ENCODE measurements around the gene KIZ. TPM values are rescaled to one million over a fixed set of nuclear protein-coding genes. Genes with fewer than 3 reads are reported as not detected.

KIZ gene
- total RNA-seq, 1 donor from 2014 or later: 15.9 TPM

GRCh38 chr20:21133917-21134622 is 8.2 kb downstream of the KIZ start:
- intact Hi-C loops (cut with micrococcal nuclease): no loop called here

- intact Hi-C loops (cut with micrococcal nuclease): no loop called here
Measured at GRCh38 chr20:21134883-21135493, 9.1 kb downstream of the KIZ start.

GRCh38 chr20:21136015-21136732 is 10.3 kb downstream of the KIZ start:
- intact Hi-C loops (cut with micrococcal nuclease): no loop called here

DNA sequence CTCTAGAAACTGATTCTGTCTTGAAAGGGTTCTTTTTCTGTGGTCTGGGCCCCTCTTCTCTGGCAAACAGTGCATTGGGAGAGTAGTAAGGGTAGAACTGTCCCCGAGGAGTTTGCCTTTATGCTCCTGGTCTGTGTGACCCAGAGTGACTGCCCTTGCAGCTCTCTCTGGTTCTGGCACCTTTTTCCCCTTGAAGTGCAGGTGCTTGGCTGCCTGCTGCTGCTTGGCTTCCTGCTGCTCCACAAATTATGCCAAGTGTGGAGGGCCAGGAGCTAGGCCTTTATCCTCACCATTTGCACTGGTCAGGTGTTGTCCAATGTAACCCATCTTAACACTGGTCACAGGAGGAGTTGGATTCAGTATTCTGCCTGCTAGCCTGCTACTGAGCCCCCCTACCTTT is 11.2 kb downstream of the KIZ start:
- intact Hi-C loops (cut with micrococcal nuclease): no loop called here

DNA sequence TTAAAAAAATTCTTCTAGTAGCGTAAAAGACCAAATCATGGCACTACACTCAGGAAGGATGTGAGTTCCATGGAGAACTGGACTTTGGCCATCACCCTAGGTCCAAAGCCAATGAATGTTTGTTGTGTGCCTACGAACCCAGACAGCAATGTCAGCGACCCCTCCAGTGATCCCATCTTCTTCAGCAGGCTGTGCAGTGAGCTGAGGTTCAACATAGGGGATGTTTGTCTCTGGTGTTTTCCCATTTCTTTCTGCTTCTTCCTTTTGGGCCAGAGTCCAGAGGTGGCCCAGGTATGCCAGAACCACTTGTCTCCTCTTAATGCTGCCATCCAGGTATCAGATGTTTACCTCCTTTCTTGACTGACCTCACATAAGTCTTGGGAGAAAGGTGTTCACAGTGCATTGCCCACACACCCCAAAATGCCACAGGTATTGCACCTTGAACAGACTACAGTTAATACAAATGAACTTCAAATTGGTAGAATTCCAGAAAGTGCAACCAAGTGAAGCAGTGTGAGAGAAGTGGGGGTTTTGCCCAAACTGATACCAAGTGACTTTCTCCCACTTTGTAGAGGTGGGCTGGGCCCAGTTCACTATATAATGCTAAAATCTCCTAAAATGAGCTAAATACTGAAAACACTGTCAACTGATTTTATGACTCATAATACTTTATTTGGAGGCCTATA is 14.1 kb downstream of the KIZ start:
- intact Hi-C loops (cut with micrococcal nuclease): no loop called here

DNA sequence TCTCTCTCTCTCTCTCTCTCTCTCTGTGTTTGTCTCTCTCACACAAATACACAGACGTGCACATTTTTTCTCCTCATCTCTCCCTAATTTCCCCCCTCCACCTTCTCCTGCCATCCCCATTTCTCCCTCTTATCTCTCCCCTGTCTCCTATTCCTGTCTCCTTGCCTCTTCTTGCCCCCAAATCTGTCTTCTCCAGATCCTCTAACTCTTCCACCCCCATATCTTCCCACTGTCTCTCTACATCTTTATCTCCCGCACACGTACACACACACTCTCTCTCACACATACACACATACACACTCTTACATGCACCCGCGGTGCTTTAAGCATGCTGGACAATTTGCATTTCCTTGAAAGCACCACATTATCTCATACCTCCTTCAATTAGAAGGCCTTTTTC is 15.9 kb downstream of the KIZ start:
- intact Hi-C loops (cut with micrococcal nuclease): no loop called here

DNA sequence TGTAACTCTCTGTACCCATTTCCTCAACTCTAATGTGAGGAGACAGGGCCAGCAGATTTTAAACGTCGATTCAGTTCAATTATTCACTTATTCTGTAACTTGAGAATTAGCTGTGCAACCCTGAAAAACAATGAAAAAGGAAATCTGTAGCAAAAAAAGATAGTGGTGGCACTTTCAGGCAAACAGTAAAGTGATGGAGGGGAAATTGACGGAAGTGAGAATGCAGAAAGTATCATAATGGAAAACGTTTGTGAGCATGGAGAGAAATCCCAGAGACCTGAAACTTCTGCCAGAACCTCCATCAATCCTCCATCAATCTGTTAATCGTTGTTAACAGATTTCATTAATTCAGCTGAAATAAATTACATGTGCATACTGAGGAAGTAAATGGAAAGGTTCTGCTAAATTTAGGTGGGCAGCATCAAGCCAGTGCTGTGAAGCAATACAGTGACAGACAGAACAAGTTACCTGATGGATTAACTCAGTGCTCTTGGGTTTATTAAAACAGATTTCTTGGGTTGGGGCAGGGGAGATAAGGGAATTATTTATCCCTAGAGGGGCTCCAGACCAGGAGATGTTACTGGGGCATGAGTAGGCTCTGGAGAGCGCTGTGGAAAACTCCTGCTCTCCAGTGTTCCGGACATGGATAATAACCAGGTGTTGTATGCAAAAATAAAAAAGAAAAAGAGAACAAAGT is 17.5 kb downstream of the KIZ start:
- intact Hi-C loops (cut with micrococcal nuclease): no loop called here

DNA sequence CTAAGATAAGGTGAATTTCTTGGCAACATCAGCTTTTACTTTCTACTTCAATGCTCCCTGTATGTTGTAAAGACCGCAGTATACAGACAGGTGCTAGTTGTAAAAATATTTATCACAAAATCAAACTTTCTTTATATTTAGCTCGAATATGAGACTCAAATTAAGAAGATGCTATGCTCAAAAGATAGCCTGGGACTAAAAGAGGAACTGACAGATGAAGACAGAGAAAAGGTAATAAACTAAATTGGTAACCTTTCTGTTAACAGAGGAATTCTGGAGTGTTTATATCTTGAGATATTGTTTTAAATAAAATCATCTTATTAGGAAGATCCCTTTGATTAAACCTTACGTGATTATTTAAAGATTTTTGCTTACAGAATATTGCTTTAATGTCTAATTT is 19.5 kb downstream of the KIZ start:
- intact Hi-C loops (cut with micrococcal nuclease): no loop called here

DNA sequence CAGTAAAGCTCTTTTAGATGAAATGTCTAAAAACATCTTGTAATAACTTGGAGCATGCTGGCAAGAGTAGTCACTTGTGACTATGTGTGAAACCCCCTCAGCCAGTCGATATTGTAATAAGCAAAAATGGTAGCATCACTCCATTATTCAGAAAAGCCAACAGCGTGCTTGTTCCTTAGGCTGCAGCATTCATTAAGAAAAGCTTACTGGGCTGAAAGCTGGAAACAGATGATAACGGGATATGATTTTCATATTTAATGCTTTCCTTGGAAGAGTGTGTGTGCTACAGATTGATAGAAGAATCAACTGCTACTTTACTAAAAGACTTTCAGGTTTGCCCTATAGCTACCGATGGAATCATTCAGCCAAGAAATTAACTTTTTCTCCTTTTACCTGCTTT is 20.3 kb downstream of the KIZ start:
- intact Hi-C loops (cut with micrococcal nuclease): no loop called here

GRCh38 chr20:21147593-21147992 is 21.7 kb downstream of the KIZ start:
- intact Hi-C loops (cut with micrococcal nuclease): no loop called here

DNA sequence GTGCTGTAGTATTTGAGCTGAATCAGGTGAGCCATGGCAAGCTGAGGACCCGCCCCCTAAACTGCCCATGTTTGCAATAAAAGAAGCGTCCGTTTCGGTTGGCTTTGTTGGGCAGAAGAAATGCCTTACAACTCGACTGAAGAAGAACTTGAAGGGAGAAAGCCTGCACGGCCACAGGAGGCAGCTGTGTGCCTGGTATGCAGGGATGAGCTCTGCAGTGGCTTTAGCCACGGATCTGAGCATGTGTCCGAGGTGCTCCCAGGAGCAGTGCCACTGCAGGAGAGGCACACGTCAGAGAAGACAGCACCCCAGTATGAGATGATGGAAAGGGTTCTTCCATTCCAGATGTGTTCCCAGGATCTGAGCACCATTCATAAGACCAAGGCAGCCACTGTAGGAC is 23.5 kb downstream of the KIZ start:
- intact Hi-C loops (cut with micrococcal nuclease): no loop called here

DNA sequence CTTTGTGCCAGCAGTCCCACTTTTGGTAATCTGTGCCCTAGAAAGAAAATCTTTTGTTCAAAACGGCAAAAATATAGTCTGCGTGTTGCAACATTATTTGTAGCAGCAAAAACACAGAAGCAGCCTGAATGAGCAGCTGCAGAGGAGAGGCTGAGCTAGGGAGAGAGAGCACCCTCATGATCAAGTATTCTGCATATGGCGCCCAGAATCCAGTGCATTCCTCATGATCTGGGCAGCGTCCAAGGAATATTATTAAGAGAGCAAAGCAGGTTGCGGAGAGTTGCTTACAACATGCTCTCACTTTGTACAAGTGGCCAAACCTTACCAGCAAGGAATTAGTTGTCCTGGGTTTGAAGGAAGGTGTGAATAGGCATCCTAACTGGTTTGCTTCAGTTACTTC is 25.9 kb downstream of the KIZ start:
- intact Hi-C loops (cut with micrococcal nuclease): no loop called here

GRCh38 chr20:21154692-21155091 is 28.8 kb downstream of the KIZ start:
- intact Hi-C loops (cut with micrococcal nuclease): no loop called here

- intact Hi-C loops (cut with micrococcal nuclease): no loop called here
Measured at GRCh38 chr20:21155268-21155667, 29.4 kb downstream of the KIZ start.

GRCh38 chr20:21156266-21156665 is 30.4 kb downstream of the KIZ start:
- intact Hi-C loops (cut with micrococcal nuclease): no loop called here

DNA sequence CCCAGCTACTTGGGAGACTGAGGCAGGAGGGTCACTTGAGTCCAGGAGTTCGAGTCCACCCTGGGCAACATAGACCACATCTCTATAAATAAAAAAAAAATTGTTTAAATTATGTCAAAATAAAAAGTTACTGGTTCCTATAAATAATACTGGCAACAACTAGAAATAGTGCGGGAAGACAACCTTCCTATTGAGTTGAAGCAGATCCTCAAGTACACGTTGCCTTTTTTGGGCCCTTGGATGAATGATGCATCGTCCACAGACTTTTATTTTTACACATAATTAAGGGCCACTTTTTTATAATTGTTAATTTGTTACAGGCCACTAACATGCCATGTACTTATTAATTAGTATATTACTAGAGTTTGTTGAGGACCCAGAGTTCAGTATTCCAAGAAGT is 31.1 kb downstream of the KIZ start:
- intact Hi-C loops (cut with micrococcal nuclease): no loop called here

GRCh38 chr20:21159658-21160380 is 33.9 kb downstream of the KIZ start:
- intact Hi-C loops (cut with micrococcal nuclease): no loop called here

- intact Hi-C loops (cut with micrococcal nuclease): no loop called here
Measured at GRCh38 chr20:21161926-21162325, 36.0 kb downstream of the KIZ start.

GRCh38 chr20:21162631-21163030 is 36.7 kb downstream of the KIZ start:
- intact Hi-C loops (cut with micrococcal nuclease): no loop called here

DNA sequence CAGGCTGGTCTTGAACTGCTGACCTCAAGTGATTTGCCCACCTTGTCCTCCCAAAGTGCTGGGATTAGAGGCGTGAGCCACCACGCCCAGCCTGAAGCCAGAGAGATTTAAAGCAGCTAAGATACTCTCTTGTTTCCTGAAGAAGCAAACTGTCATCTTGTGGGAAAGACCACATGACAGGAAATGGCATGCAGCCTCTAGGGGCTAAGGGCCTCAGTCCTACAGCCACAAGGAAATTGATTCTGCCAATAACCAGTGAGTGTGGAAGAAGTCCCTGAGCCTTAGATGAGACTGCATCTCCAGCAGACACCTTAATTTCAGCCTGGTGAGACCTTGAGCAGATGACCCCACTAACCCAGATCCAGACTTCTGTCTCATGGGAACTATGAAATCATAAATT is 40.9 kb downstream of the KIZ start:
- intact Hi-C loops (cut with micrococcal nuclease): loop anchor here (2.0 kb wide), 2 partner anchors 40 to 136 kb away; partner anchors contain the start of genes KIZ and XRN2

DNA sequence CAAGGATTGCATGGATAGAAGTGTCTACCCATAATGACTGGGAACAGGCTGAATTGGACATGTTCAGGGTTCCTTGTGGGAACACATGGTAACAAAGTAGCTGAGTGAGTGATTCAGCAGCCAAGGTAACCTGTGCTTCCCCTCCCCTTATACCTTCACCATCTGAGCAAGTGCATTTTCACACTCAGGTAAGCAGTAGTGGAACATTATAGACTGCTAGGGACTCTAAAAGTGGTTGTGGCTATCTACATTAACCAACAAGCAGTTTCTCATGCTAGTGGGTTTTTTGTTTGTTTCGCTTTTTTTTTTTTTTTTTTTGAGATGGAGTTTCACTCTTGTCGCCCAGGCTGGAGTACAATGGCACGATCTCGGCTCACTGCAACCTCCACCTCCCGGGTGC is 41.4 kb downstream of the KIZ start:
- intact Hi-C loops (cut with micrococcal nuclease): loop anchor here (2.0 kb wide), 2 partner anchors 40 to 136 kb away; partner anchors contain the start of genes KIZ and XRN2

All from T-helper 1 cell treated with Interleukin-12 subunit alpha and Interleukin-12 subunit beta and Interleukin-4 antibody, amounts not matched to agents 30 ng/mL and 1 ng/mL, for 36 hours (primary cell).